ENCODE results near the gene HCN3. TPM values are rescaled to one million over a fixed set of nuclear protein-coding genes. Genes with fewer than 3 reads are reported as not detected.

The HCN3 gene
- total and polyA plus RNA-seq, 2 of the 13 experiments (the other 11 are each of a cell fraction or from before 2014, with no cell fraction given), result 2.4 to 10.2 TPM

DNA sequence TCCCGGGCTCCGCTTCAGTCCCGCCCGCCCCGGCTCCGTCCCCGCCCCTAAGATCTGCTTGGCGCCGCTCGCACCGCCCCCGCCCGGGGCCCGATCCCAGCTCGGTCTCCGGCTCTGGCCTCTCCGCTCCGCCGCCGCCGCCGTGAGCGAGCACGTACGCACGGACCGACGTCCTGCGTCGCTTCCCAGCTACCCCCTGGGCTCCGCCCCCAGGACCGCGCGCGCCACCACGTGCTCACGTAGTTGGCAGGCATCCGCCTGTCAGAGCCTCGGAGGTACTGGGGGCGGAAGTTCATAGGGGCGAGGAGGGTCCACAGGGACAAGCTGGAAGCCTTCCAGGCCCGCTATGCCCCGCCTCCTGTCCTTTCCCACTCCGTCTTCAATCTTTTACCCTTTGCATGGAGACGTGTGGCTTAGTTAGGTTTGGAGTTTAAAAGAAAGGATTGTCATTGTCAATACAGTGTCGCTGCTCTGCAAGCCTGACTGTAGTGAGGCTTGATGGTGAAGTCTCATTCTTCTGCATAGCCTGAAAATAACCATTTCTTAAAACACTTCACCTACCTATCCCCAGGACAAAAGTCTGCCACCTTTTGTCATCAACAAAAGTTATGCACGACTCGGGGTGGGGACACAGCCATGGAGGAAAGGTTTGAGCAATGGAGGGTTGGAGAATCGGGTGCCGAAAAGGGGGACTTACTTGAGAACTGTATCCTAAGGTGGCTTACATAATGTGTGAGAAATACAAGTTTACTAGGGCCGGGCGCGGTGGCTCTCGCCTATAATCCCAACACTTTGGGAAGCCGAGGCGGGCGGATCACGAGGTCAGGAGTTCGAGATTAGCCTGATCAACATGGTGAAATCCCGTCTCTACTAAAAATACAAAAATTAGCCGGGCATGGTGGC is 3.7 kb upstream of the HCN3 start, which contains the start of gene CLK2 (continued):
- TF ChIP-seq ZSCAN25 (CRISPR knock-in tag; IDR thresholded peaks at IDR 0.05) (peak; percentile 27; the same call in 1 of the 2 replicates), SMAD3 (CRISPR knock-in tag; IDR thresholded peaks at IDR 0.05) (no peak), MAZ (IDR thresholded peaks at IDR 0.05; ENCODE audit: borderline replicate concordance, low read depth, low read length) (0 out of 2 replicates have a peak, but pooled peaks have one; percentile 40), MAZ (CRISPR knock-in tag; IDR thresholded peaks at IDR 0.05; ENCODE audit: low read depth) (peak; percentile 75), NFYB (CRISPR knock-in tag; IDR thresholded peaks at IDR 0.05) (peak; percentile 68), RFX1 (IDR thresholded peaks at IDR 0.05) (no peak), RFX5 (IDR thresholded peaks at IDR 0.05; ENCODE audit: low read depth, low read length) (no peak), AGO1 (IDR thresholded peaks at IDR 0.05; ENCODE audit: low read depth, low read length, poor library complexity, severe bottlenecking) (no peak), GPN1 (CRISPR knock-in tag; IDR thresholded peaks at IDR 0.05; ENCODE audit: borderline replicate concordance) (no peak), ZNF607 (CRISPR knock-in tag; IDR thresholded peaks at IDR 0.05; ENCODE audit: borderline replicate concordance) (peak; percentile 96), NR1H2 (CRISPR knock-in tag; IDR thresholded peaks at IDR 0.05; ENCODE audit: borderline replicate concordance, low read depth) (no peak), ZNF496 (CRISPR knock-in tag; IDR thresholded peaks at IDR 0.05; ENCODE audit: insufficient replicate concordance) (no peak), CAMTA2 (CRISPR knock-in tag; IDR thresholded peaks at IDR 0.05; ENCODE audit: borderline replicate concordance) (no peak), MIXL1 (CRISPR knock-in tag; IDR thresholded peaks at IDR 0.05) (0 out of 2 replicates have a peak, but pooled peaks have one; percentile 43)
- TF ChIP-seq, protein P1, sequence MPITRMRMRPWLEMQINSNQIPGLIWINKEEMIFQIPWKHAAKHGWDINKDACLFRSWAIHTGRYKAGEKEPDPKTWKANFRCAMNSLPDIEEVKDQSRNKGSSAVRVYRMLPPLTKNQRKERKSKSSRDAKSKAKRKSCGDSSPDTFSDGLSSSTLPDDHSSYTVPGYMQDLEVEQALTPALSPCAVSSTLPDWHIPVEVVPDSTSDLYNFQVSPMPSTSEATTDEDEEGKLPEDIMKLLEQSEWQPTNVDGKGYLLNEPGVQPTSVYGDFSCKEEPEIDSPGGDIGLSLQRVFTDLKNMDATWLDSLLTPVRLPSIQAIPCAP (CRISPR knock-in tag; IDR thresholded peaks at IDR 0.05; ENCODE audit: low read depth), result no peak
- TF ChIP-seq, protein P2, sequence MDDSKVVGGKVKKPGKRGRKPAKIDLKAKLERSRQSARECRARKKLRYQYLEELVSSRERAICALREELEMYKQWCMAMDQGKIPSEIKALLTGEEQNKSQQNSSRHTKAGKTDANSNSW (CRISPR knock-in tag; IDR thresholded peaks at IDR 0.05; ENCODE audit: borderline replicate concordance), result no peak
- TF ChIP-seq, protein P3, sequence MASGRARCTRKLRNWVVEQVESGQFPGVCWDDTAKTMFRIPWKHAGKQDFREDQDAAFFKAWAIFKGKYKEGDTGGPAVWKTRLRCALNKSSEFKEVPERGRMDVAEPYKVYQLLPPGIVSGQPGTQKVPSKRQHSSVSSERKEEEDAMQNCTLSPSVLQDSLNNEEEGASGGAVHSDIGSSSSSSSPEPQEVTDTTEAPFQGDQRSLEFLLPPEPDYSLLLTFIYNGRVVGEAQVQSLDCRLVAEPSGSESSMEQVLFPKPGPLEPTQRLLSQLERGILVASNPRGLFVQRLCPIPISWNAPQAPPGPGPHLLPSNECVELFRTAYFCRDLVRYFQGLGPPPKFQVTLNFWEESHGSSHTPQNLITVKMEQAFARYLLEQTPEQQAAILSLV (CRISPR knock-in tag; IDR thresholded peaks at IDR 0.05; ENCODE audit: borderline replicate concordance), result no peak
- TF ChIP-seq, protein P4, sequence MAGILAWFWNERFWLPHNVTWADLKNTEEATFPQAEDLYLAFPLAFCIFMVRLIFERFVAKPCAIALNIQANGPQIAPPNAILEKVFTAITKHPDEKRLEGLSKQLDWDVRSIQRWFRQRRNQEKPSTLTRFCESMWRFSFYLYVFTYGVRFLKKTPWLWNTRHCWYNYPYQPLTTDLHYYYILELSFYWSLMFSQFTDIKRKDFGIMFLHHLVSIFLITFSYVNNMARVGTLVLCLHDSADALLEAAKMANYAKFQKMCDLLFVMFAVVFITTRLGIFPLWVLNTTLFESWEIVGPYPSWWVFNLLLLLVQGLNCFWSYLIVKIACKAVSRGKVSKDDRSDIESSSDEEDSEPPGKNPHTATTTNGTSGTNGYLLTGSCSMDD (CRISPR knock-in tag; IDR thresholded peaks at IDR 0.05), result no peak
- TF ChIP-seq, protein P5, sequence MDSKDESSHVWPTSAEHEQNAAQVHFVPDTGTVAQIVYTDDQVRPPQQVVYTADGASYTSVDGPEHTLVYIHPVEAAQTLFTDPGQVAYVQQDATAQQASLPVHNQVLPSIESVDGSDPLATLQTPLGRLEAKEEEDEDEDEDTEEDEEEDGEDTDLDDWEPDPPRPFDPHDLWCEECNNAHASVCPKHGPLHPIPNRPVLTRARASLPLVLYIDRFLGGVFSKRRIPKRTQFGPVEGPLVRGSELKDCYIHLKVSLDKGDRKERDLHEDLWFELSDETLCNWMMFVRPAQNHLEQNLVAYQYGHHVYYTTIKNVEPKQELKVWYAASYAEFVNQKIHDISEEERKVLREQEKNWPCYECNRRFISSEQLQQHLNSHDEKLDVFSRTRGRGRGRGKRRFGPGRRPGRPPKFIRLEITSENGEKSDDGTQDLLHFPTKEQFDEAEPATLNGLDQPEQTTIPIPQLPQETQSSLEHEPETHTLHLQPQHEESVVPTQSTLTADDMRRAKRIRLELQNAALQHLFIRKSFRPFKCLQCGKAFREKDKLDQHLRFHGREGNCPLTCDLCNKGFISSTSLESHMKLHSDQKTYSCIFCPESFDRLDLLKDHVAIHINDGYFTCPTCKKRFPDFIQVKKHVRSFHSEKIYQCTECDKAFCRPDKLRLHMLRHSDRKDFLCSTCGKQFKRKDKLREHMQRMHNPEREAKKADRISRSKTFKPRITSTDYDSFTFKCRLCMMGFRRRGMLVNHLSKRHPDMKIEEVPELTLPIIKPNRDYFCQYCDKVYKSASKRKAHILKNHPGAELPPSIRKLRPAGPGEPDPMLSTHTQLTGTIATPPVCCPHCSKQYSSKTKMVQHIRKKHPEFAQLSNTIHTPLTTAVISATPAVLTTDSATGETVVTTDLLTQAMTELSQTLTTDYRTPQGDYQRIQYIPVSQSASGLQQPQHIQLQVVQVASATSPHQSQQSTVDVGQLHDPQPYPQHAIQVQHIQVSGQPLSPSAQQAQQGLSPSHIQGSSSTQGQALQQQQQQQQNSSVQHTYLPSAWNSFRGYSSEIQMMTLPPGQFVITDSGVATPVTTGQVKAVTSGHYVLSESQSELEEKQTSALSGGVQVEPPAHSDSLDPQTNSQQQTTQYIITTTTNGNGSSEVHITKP (CRISPR knock-in tag; IDR thresholded peaks at IDR 0.05; ENCODE audit: low read depth), result no peak
